Measurements from ENCODE around the gene ITGB1BP1.

The ITGB1BP1 gene, protein sequence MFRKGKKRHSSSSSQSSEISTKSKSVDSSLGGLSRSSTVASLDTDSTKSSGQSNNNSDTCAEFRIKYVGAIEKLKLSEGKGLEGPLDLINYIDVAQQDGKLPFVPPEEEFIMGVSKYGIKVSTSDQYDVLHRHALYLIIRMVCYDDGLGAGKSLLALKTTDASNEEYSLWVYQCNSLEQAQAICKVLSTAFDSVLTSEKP

DNA sequence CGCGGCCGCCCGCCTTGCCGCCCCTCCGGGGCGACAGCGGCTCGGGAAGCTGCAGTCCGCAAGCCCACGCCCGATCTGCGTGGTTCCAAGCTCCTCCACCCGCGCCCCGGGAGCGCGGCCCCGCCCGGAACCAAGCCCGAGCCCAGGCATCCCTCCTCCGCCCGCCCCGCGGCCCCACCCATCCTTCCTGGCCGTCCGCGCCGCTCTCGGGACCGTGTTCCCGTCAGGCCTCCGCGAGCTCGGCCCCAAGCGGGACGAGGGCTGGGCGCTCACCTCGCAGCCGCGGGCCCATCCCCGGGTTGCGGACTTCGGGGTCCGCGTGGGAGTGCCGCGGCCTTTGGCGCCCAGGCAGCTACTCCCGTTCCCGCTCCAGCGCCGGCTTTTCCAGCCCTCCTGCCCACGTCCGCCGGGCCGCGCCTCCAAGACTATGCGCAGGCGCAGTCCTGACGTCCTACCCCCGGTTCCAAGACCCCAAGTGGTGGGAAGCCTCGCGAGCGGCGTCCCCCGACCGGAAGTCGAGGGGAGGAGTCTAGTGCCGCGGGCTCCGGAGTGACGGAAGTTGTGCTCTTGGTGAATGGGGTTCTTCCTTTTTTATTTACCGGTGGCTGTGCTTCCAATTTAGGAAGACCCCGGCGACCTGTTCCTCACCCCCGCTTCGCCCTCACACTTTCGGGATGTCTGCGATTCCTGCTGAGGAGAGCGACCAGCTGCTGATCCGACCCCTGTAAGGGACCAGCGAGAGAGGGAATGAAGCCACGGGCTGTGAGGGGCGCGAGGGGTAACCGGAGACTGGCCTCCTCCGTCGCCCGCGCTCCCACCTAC is at the start of gene ITGB1BP1, which contains the start of gene CPSF3:
TSS of gene ITGB1BP1 (minus strand) at position 429 of the 822 bp plus-strand sequence. CDS start 4,831 bp downstream, outside the sequence.
TSS of gene CPSF3 (plus strand) at position 555 of the 822 bp plus-strand sequence. CDS start at position 675, 120 bp downstream.
- DNase-seq (ENCODE audit: low read depth), result peak; percentile 94

DNA sequence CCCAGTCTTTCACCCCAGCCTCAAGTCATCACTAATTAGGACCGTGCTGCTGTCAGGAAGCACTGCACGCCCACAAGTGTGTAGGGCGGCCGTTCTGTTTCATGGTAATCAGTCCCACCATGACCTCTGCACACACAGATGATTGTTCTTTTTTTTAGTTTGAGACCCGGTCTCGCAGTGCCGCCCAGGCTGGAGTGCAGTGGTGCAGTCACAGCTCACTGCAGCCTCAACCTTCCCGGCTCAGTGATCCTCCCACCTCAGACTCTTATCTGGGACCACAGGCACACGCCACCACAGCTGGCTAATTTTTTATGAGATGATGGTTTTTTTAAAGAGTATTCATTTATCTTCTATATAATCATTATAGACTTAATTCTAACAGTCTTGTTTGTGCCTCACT is 49.2 kb upstream of the ITGB1BP1 start:
- no peak for DNase-seq (ENCODE audit: low read depth)

DNA sequence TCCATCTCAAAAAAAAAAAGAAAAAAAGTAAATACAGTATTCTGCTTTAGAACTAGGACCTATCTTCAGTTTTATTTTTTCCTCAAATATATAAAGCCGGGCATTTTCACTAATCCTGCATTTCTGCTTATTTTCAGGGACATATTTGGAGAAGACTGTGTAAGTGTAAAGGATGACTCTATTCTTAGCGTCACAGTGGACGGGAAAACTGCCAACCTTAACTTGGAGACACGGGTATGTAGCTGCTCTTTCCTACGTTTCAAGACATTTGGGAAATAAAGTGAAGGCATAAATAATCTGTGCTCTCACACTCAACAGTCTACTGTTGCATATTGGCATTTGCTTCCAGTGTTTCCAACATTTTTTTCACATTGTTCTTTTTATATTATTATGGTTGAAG is 47.9 kb upstream of the ITGB1BP1 start:
- DNase-seq (ENCODE audit: low read depth), result no peak

DNA sequence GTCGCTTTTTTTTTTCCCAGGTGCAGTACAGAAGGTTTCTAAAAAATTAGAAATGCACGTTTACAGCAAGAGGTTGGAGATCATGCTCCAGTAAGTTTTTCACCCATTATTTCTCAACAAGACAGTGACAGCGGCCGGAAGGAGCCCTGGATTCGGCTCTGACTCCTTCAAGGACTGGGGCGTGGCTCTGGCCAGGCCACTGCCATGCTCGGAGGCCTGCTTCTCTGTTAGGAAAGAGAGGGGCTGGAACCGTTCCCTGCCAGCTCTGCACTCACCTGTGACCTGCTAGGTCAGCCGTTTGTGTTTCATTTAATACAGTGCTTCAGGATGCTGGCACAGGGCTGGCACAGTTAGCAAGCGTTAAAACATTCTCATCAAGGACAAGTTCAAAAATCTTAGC is 44.4 kb upstream of the ITGB1BP1 start:
- DNase-seq (ENCODE audit: low read depth), result no peak

DNA sequence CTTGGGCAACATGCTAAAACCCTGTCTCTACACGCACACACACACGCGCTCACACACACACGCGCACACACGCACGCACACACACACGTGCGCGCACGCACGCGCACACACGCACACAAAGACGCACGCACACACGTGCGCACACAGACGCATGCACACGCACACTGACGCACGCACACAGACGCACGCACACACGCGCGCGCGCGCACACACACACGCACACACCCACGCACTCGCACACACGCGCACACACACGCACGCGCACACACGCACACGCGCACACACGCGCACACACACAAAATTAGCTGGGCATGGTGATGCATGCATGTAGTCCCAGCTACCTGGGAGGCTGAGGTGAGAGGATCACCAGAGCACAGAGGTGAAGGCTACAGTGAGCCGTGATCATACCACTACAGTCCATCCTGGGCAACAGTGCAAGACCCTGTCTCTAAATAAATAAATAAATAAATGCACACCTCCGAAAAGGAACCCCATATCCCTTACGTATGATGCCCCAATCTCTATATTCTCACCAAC is 42.9 kb upstream of the ITGB1BP1 start:
- DNase-seq (ENCODE audit: low read depth), result no peak

DNA sequence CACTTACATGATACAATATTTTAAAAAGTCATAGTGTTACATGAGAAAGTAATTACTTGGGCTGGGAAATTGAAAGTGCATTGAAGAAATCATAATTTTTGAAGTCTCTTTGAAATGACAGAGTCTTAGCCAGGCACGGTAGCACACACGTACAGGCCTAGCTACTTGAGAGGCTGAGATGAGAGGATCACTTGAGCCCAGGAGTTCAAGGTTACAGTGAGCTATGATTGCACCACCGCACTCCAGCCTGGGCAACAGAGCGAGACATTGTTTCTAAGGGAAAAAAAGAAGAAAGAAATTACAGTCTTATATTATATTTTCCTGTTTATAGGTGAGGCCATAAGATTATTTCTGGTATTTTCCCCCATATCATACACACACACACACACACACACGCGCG is 41.8 kb upstream of the ITGB1BP1 start:
- no peak for DNase-seq (ENCODE audit: low read depth)

DNA sequence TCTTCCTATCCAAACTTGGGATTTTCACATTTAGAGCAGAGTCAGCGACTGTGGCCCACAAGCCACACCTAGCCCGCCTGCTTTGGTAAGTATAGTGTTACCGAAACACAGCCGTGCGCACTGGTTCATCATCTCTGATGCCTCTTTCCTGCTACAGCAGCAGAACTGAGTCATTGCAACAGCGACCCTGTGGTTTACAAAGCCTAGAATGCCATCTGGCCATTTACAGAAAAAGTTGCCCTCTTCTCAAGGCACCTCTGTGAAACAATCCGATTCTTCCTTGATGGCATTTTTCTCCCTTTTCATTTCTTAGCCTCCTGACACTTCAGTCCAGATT is 40.3 kb upstream of the ITGB1BP1 start:
- DNase-seq (ENCODE audit: low read depth), result no peak

DNA sequence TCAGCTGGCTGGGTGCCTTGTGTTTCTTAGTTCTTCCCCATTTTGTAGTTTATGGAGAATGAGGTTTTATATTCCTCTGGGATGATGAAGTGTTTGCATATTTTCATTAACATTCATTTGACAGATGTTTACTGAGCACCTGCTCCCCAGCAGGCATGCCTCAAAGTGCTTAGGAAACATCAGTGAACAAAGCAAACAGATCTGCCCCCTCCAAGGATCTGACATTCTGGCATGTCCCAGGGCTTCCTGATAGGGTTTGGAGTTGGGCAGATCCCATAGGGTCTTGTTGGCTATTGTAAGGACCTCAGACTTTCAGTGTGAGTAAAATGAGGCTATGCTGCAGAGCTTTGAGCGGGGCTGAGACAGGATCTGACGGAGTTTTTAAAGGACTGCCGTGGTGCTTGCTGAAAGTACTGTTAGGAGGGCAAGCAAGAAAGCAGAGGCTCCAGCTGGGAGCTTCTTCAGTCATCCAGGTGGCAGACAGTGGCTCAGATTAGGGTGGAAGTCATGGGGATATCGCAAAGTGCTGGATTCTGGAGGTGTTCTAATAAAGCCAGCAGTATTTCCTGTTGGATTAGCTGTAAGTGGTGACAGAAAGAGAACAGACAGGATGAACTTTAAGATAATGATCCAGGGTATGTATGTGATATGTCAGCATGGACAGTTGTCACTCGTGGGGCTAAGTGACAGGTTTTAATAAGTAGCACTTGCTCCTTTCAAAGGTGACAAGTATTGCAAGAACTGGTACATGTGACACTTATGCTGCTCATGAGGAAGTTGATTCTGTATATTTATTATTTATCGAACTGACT is 39.8 kb upstream of the ITGB1BP1 start:
- no peak for DNase-seq (ENCODE audit: low read depth)

DNA sequence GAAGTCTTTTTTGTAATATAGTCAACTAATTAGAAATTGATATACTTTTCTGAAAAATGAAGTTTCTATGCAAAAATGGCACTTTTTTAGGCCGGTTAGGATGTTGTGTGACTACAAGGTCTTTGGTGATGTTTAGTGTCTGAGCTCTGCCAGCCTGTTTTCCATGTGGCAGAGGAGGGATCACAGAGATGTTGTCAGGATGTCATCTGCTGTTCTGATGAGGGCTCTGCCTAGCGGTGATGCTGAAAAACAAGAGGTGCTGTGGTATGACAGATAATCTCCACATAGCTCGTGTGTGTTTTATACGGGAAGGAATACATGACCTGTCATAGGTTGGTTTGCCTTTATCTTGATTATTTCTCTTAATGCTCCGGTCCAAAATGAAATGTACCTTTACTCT is 39.0 kb upstream of the ITGB1BP1 start:
- no peak for DNase-seq (ENCODE audit: low read depth)

DNA sequence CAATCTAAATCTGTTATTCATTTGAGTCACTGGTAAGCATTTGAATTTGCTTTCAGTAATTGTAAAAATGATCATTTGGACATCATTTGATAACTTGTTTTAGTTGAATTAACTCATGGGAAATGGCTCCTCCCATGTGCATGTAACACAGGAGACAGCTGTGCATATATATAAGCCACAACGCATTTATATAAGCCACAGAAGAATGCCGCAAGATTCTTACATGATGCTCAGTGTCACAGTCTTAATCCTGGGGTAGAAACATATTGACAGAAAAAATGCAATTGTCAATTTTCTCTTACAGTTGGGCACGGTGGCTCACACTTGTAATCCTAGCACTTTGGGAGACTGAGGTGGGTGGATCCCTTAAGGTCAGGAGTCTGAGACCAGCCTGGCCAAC is 37.8 kb upstream of the ITGB1BP1 start:
- DNase-seq (ENCODE audit: low read depth), result no peak

DNA sequence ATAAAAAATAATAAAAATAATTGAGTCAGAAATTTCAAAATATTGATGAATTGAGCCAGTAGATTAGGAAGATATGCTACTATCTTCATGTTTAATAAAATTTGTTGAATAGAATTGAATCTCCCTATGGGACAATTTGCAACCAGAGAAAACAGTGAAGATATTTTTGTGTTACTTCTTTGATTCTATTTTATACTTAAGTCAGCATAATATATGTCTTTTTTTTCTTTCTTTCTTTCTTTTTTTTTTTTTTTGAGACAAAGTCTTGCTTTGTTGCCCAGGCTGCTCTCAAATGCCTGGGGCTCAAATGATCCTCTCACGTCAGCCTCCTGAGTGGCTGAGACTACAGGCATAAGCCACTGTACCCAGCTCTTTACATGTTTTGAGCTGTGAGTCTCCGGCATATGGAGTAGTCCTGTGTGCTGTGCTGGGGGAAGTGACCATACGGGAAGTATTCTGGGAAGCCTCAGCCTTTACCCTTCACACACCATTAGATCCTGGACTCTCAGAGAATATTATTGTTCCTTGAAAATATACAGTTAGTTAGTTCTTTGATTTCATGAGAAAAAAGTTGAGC is 37.2 kb upstream of the ITGB1BP1 start:
- DNase-seq (ENCODE audit: low read depth), result no peak

DNA sequence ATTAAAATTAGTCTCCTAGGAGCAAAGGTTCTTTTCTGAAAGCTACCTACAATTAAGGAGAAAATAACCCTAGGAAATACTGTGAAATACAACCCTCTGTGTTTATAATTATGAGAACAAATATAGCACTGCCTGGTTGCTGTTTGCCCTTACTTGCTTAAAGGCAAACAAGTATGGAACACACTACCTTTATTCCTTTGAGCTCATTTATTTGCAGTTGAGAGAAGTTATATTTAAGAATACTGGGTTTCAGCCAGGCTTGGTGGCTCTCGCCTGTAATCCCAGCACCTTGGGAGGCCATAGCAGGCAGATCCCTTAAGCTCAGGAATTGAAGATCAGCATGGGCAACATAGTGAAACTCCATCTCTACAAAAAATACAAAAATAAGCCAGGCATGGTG is 27.9 kb upstream of the ITGB1BP1 start:
- no peak for DNase-seq (ENCODE audit: low read depth)

DNA sequence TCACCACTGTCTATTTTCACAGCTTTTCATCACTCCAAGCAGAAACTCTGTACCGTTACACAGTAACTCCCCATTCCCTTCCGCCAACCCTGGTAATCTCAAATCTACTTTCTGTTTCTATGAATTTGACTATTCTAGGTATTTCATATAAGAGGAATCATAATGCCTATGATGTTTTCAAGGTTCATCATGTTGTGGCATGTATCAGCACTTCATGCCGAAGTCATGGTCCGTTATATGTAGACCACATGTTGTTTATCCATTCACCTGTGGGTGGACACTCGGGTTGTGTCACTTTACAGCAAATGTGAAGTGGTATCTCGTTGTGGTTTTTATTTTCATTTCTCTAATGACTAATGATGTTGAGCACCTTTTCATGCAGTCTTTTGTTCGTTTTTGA is 21.8 kb upstream of the ITGB1BP1 start:
- no peak for DNase-seq (ENCODE audit: low read depth)

DNA sequence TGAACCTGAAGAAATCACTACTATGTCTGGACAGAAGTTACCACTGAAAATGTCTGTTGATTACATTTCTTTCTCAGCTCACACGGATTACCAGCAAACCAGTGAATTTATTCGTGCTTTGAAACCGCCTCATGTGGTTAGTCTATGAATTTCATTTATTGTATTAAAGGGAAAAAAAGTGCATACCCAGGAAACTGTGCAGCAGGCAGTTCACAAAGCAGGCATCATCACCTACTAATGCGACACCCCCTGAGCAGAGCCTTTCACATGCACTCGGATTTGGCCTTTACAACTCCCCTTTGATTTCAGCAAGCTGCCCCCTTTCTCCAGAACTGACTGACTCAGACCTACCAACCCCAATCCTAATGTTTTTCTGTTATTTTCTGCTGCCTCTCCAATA is 20.2 kb upstream of the ITGB1BP1 start:
- no peak for DNase-seq (ENCODE audit: low read depth)

DNA sequence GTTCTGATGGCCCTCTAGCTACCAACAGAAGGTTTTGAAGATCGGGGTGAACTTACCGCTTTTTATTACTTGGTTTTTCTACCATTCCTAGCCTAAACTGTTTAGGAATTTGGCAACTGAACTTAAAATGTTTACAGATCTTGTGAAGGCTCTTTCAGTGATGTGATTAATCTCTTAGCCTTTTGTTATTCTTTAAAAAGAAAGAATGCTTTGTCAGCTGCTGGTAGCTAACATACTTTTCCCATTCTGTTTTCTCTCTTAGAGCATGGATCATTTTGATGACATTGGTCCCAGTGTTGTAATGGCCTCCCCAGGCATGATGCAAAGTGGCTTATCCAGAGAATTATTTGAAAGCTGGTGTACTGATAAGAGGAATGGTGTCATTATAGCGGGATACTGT is 18.2 kb upstream of the ITGB1BP1 start:
- no peak for DNase-seq (ENCODE audit: low read depth)

DNA sequence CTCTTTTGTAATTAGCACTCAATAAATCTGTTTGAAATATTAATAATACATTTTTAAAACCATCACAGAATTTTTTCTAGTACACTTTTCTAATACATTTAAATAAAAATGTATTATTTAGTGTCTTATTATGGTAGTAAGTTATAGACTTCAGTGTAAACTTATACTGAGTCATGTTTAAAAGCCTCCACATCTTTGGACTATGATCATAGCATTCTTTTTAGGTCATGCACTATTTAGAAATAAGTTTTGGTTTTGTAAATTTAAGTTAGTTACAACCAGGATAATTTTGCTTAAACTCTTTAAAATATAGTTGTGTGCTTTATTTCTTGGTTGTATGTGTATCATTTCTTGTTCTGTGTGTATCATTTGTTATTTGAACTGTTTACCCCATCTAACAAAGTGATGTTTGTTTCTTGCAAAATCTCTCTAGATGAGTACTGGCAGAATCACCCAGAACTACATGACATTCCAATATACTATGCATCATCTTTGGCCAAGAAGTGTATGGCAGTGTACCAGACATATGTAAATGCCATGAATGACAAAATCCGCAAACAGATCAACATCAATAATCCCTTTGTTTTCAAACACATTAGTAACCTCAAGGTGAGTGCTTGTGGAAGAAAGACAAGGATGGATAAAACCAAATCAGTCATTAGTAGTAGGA is 16.9 kb upstream of the ITGB1BP1 start:
- DNase-seq (ENCODE audit: low read depth), result no peak

DNA sequence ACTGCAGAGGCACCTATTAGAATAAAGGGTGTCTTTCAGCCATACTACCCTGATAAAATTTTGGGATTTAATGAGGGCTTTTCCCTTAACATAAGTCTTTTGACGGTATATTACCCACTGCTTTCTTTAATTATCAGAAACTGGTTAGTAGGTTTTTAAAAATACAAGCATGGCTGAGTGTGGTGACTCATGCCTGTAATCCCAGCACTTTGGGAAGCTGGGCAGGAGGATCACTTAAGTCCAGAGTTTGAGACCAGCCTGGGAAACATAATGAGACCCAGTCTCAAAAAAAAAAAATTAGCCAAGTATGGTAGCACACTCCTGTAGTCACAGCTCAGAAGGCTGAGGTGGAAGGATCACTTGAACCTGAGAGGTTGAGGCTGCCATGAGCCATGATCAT is 16.2 kb upstream of the ITGB1BP1 start:
- DNase-seq (ENCODE audit: low read depth), result no peak

DNA sequence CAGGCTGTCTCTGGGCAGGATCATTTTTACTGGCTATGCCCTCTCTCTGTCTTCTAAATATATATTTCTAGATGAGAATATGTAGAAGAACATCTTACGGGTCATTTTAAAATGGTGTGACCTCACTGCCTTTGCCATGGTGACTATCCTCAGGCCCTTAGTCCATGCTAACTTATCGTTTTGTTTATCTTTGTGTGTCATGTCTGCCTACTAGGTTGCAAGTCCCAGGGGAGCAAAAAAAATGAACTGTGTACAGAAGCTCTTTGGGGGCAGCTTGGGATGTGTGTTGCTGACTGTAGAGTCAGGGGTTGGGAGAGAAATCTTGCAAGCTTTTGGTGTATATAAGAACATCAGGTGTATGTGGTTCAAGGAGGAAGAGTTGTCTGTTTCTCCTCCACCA is 11.2 kb upstream of the ITGB1BP1 start:
- no peak for DNase-seq (ENCODE audit: low read depth)

DNA sequence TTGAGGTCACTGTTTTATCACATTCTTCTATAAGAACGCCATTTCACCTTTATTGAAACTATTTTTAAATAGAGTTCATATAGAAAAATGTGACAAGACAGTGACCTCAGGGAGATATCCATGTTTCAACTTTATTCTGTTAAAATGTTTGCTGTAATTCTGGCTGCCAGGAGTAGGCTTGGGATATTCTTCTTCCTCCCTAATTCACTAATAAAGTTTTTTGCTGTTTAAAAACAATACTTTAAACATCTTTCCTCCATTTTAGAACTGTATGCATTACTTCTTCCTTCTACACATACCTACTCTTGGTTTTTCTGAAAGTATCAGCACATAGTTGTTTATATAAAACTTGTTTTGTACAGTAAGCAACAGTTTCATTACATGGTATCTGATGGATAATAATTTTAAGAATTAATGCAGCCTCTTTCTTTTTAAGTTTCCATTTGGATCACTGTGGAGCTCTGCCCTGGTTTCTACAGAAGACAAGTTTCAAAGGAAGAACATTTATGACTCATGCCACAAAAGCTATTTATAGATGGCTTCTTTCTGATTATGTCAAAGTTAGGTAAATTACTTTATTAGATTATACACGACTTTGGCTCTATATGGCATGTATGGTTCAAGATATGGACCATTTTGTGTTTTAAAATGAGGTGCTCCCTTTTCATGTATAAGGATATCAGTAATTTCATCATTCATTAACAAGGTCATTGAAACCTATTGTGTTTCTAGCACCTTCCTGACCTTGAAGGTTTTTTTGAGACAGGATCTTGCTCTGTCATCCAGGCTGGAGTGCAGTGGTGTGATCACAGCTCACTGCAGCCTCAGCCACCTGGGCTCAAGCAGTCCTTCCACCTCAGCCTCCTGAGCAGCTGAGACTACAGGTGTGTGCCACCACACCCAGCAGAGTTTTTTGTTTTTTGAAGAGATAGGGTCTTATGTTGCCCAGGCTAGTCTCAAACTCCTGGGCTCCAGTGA is 7.3 kb upstream of the ITGB1BP1 start:
- DNase-seq (ENCODE audit: low read depth), result no peak

DNA sequence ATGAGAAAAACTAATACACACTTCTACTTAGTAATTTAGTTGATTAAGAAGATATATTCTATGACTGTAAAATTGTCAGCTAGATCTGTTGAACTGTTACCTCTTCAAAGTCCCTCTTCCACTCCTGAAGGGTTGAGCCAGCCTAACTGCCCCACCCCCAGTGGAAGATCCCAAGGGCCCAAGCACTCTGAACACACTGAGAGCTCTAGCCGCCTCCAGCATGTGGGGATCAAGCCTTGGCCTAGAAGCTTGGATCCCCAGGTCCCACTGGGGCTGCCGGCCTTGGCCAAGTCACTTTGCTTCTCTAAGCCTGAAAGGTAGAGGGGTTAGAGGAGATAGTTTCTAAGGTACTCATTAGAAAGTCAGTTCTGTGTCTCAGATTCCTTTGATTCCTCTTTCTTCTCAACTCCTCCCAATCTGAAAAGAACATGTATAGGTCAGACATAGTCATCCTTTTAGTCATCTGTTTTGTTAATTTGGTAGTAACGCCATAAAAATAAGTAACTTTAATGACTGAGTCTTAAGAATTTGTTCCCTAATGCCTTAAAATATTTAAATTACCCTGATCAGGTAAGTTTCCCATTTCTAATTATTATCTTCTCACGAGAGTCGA is 5.7 kb upstream of the ITGB1BP1 start:
- no peak for DNase-seq (ENCODE audit: low read depth)

All from stimulated activated CD8-positive, alpha-beta memory T cell treated with anti-CD3 and anti-CD28 coated beads, Interleukin-15, amount 100 ng/mL, for 24 hours (primary cell).